ENCODE data around the gene KCTD20. TPM values are rescaled to one million over a fixed set of nuclear protein-coding genes. Genes with fewer than 3 reads are reported as not detected.

KCTD20 gene
- total and polyA plus RNA-seq, 2 of the 13 experiments (the other 11 are each of a cell fraction or from before 2014, with no cell fraction given) = 52.7 to 67.1 TPM

DNA sequence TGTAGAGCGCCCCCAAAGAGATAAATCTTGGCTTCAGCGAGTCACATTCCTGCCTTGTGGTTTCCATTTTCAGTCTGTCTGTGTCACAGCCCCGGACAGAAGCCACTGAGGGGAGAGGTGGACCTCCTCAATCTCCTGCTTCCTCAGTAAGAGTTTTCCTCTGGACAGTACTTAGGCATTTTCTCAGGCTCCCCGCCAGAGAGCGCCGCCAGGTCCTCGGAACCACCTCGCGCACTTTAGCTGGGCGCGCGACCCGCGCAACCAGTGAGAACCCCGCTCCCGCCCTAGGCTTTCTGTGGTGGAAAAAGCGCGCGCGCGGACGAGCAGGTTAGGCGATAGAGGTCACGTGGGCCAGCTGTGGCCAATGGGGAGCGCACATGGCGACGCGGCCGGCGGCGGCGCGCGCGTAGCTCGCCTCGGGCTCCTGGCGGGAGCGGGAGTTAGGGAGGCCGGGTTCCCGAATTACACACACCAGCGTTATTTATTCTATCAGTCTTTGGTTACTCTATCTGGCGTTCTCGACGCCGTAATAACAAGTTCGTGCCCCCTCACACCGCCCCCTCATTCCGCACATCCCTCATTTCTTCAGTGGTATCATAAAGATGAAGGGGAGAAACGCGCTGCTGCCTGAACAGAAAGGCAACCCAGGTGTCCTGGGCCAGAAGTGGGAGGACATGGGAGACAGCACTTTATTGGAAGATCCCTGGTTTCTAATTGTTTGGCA, 19.5 kb upstream of the KCTD20 start:
- no TSS peak for BruUV-seq (replicated peaks)
- ATAC-seq (peak; percentile 94), FAIRE-seq (peak; percentile 85), DNase-seq (ENCODE audit: low spot score) (peak; percentile 98)
- intact Hi-C loops (cut with micrococcal nuclease; ENCODE audit: unreplicated experiment) (loop anchor here (1.0 to 5.0 kb wide), 4 partner anchors 21 to 336 kb away; partner anchors contain the start of genes SRSF3 and STK38), in situ Hi-C loops (cut with HindIII; ENCODE audit: extremely low pct_ligation_motif_present, low pct_unique_long_range_greater_than_20kb) (no loop called here)
- no peaks in the 10 kb centered on the region for H4K20me1 ChIP-seq (ENCODE audit: insufficient read depth, low read length)
- H3K36me3 ChIP-seq (replicated peaks in 1 of 2; ENCODE audit: control insufficient read depth in 1 of 2, insufficient read depth in 2 of 2, low read length in 2 of 2) = no peaks in the 10 kb centered on the region
- peak overlapping the region; percentile 54 for H3K9ac ChIP-seq (ENCODE audit: insufficient read depth, low read depth, low read length)
- WGBS (ENCODE audit: low lambda C conversion rate) = under 1% methylated on average over 45 of the region's 51 CpGs
- H3K27ac ChIP-seq (ENCODE audit: extremely low read length, insufficient read depth, low read length) = peak overlapping the region; percentile 62
- peaks cover 0 to 4% of the 10 kb centered on the region in 2 experiments; a peak in 1 of 5 replicates for H3K27me3 ChIP-seq (ENCODE audit: control insufficient read depth in 1 of 2, insufficient read depth in 2 of 2, low read length in 2 of 2)
- H3K4me2 ChIP-seq (ENCODE audit: low read depth, low read length) = peak overlapping the region; percentile 97
- peaks cover 41% of the 10 kb centered on the region for H3K4me1 ChIP-seq (ENCODE audit: insufficient read depth, low read length)
- H3K79me2 ChIP-seq (ENCODE audit: insufficient read depth, low read length) = no peaks in the 10 kb centered on the region
- H3K4me3 ChIP-seq (replicated peaks in 1 of 3; ENCODE audit: insufficient read depth in 1 of 3, low read depth in 2 of 3, low read length in 3 of 3) = peak overlapping the region; percentile 64 to 72 (median 71)
- H2AFZ ChIP-seq (ENCODE audit: low read length) = peak overlapping the region; percentile 95
- H3K9me3 ChIP-seq (ENCODE audit: low read length) = no peaks in the 10 kb centered on the region
- POLR2A ChIA-PET = interaction anchor here (0.6 to 2.8 kb wide), 17 partner anchors 12 to 292 kb away, joined by 3 to 23 read pairs (median 6); partner anchors contain the start of genes MAPK13 and SRSF3
- CTCF ChIA-PET (ENCODE audit: low intra/inter-chr PET ratio, low total read pairs) = interaction anchor here (0.9 to 1.8 kb wide), 4 partner anchors 20 to 301 kb away, joined by 3 to 13 read pairs (median 4); partner anchors contain the start of genes KCTD20 and PXT1
- TF ChIP-seq MTF2 (CRISPR knock-in tag; IDR thresholded peaks at IDR 0.05; ENCODE audit: borderline replicate concordance) (0 out of 2 replicates have a peak, but pooled peaks have one; percentile 84), ZEB1 (IDR thresholded peaks at IDR 0.05; ENCODE audit: insufficient replicate concordance, low read depth) (no peak), ZNF670 (CRISPR knock-in tag; IDR thresholded peaks at IDR 0.05; ENCODE audit: borderline replicate concordance) (no peak), JARID2 (CRISPR knock-in tag; IDR thresholded peaks at IDR 0.05; ENCODE audit: insufficient replicate concordance) (peak; percentile 69), ZNF34 (CRISPR knock-in tag; IDR thresholded peaks at IDR 0.05; ENCODE audit: borderline replicate concordance) (no peak), MYNN (CRISPR knock-in tag; IDR thresholded peaks at IDR 0.05; ENCODE audit: low read depth) (peak; percentile 98), ZNF7 (CRISPR knock-in tag; IDR thresholded peaks at IDR 0.05) (no peak), YY1 (IDR thresholded peaks at IDR 0.05; ENCODE audit: insufficient read depth, insufficient replicate concordance, low read depth, low read length) (peak; percentile 57), MTF1 (CRISPR knock-in tag; IDR thresholded peaks at IDR 0.05) (no peak), MBNL3 (CRISPR knock-in tag; conservative IDR thresholded peaks at IDR 0.05) (no peak), MXD4 (CRISPR knock-in tag; IDR thresholded peaks at IDR 0.05) (no peak; the same call in 1 of the 2 replicates), ZNF773 (CRISPR knock-in tag; IDR thresholded peaks at IDR 0.05; ENCODE audit: borderline replicate concordance) (no peak), TOE1 (CRISPR knock-in tag; IDR thresholded peaks at IDR 0.05) (0 out of 2 replicates have a peak, but pooled peaks have one; percentile 28), ZNF382 (CRISPR knock-in tag; IDR thresholded peaks at IDR 0.05; ENCODE audit: borderline replicate concordance) (no peak), ZNF331 (CRISPR knock-in tag; IDR thresholded peaks at IDR 0.05) (peak; percentile 81; the same call in 1 of the 2 replicates)
- TF ChIP-seq, protein P1, sequence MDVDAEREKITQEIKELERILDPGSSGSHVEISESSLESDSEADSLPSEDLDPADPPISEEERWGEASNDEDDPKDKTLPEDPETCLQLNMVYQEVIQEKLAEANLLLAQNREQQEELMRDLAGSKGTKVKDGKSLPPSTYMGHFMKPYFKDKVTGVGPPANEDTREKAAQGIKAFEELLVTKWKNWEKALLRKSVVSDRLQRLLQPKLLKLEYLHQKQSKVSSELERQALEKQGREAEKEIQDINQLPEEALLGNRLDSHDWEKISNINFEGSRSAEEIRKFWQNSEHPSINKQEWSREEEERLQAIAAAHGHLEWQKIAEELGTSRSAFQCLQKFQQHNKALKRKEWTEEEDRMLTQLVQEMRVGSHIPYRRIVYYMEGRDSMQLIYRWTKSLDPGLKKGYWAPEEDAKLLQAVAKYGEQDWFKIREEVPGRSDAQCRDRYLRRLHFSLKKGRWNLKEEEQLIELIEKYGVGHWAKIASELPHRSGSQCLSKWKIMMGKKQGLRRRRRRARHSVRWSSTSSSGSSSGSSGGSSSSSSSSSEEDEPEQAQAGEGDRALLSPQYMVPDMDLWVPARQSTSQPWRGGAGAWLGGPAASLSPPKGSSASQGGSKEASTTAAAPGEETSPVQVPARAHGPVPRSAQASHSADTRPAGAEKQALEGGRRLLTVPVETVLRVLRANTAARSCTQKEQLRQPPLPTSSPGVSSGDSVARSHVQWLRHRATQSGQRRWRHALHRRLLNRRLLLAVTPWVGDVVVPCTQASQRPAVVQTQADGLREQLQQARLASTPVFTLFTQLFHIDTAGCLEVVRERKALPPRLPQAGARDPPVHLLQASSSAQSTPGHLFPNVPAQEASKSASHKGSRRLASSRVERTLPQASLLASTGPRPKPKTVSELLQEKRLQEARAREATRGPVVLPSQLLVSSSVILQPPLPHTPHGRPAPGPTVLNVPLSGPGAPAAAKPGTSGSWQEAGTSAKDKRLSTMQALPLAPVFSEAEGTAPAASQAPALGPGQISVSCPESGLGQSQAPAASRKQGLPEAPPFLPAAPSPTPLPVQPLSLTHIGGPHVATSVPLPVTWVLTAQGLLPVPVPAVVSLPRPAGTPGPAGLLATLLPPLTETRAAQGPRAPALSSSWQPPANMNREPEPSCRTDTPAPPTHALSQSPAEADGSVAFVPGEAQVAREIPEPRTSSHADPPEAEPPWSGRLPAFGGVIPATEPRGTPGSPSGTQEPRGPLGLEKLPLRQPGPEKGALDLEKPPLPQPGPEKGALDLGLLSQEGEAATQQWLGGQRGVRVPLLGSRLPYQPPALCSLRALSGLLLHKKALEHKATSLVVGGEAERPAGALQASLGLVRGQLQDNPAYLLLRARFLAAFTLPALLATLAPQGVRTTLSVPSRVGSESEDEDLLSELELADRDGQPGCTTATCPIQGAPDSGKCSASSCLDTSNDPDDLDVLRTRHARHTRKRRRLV (CRISPR knock-in tag; IDR thresholded peaks at IDR 0.05) = peak; percentile 87
- TF ChIP-seq, protein P2, sequence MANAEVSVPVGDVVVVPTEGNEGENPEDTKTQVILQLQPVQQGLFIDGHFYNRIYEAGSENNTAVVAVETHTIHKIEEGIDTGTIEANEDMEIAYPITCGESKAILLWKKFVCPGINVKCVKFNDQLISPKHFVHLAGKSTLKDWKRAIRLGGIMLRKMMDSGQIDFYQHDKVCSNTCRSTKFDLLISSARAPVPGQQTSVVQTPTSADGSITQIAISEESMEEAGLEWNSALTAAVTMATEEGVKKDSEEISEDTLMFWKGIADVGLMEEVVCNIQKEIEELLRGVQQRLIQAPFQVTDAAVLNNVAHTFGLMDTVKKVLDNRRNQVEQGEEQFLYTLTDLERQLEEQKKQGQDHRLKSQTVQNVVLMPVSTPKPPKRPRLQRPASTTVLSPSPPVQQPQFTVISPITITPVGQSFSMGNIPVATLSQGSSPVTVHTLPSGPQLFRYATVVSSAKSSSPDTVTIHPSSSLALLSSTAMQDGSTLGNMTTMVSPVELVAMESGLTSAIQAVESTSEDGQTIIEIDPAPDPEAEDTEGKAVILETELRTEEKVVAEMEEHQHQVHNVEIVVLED (CRISPR knock-in tag; IDR thresholded peaks at IDR 0.05; ENCODE audit: borderline replicate concordance) = peak; percentile 96

Measured in HepG2 (cell line).